ENCODE results near the gene ROM1. TPM values are rescaled to one million over a fixed set of nuclear protein-coding genes. Genes with fewer than 3 reads are reported as not detected.

The ROM1 gene
- total RNA-seq, 1 donor from 2014 or later, result 2.4 TPM

Small RNA genes within 50 kb of the gene (microRNA-seq; reads per million reads assigned to microRNA genes)
- gene MIR6747, result not detected

Other genes with a start within 250 kb of the ROM1 start
- gene SCGB1A1, start 194.2 kb upstream of the ROM1 start, total RNA-seq, result not detected
- gene AHNAK, start 66.5 kb upstream of the ROM1 start, total RNA-seq, result 332 TPM
- 907 TPM for gene EEF1G, start 39.4 kb upstream of the ROM1 start, total RNA-seq
- gene TUT1, start 21.7 kb upstream of the ROM1 start, total RNA-seq, result 13.7 TPM
- gene MTA2, start 11.4 kb upstream of the ROM1 start, total RNA-seq, result 34.1 TPM
- gene EML3, start 482 bp upstream of the ROM1 start, total RNA-seq, result 16.4 TPM
- 12.8 TPM for gene B3GAT3, start 8.7 kb downstream of the ROM1 start, total RNA-seq
- gene GANAB, start 33.4 kb downstream of the ROM1 start, total RNA-seq, result 105 TPM
- 9.6 TPM for gene INTS5, start 40.0 kb downstream of the ROM1 start, total RNA-seq
- gene C11orf98, start 52.0 kb downstream of the ROM1 start, total RNA-seq, result 33.0 TPM
- gene CSKMT, start 52.1 kb downstream of the ROM1 start, total RNA-seq, result 4.9 TPM
- 8.1 TPM for gene UQCC3, start 58.4 kb downstream of the ROM1 start, total RNA-seq
- gene LBHD1, start 59.0 kb downstream of the ROM1 start, total RNA-seq, result 1.8 TPM
- 88.9 TPM for gene UBXN1, start 65.8 kb downstream of the ROM1 start, total RNA-seq
- gene LRRN4CL, start 76.3 kb downstream of the ROM1 start, total RNA-seq, result 4.5 TPM
- 23.0 TPM for gene BSCL2, start 94.2 kb downstream of the ROM1 start, total RNA-seq
- not detected for gene GNG3, start 94.4 kb downstream of the ROM1 start, total RNA-seq
- 33.8 TPM for gene HNRNPUL2, start 114.2 kb downstream of the ROM1 start, total RNA-seq
- 14.1 TPM for gene TTC9C, start 115.2 kb downstream of the ROM1 start, total RNA-seq
- 11.5 TPM for gene ZBTB3, start 140.9 kb downstream of the ROM1 start, total RNA-seq
- gene POLR2G, start 148.3 kb downstream of the ROM1 start, total RNA-seq, result 38.2 TPM
- 8.2 TPM for gene TAF6L, start 158.1 kb downstream of the ROM1 start, total RNA-seq
- gene TMEM179B, start 174.1 kb downstream of the ROM1 start, total RNA-seq, result 21.6 TPM
- 18.0 TPM for gene TMEM223, start 178.7 kb downstream of the ROM1 start, total RNA-seq
- gene NXF1, start 192.2 kb downstream of the ROM1 start, total RNA-seq, result 42.7 TPM
- 18.5 TPM for gene STX5, start 218.8 kb downstream of the ROM1 start, total RNA-seq
- not detected for gene TEX54, start 219.6 kb downstream of the ROM1 start, total RNA-seq
- gene WDR74, start 226.3 kb downstream of the ROM1 start, total RNA-seq, result 25.4 TPM

Data from Right ventricle myocardium inferior (tissue), 1 donor.